NCI-H2171 (cell line): ENCODE measurements around the gene TTC3.

Experiments
- DNase-seq: peaks from one replicate; lab custom pipeline; 2025; lab: John Stamatoyannopoulos, UW

TTC3 gene

DNA sequence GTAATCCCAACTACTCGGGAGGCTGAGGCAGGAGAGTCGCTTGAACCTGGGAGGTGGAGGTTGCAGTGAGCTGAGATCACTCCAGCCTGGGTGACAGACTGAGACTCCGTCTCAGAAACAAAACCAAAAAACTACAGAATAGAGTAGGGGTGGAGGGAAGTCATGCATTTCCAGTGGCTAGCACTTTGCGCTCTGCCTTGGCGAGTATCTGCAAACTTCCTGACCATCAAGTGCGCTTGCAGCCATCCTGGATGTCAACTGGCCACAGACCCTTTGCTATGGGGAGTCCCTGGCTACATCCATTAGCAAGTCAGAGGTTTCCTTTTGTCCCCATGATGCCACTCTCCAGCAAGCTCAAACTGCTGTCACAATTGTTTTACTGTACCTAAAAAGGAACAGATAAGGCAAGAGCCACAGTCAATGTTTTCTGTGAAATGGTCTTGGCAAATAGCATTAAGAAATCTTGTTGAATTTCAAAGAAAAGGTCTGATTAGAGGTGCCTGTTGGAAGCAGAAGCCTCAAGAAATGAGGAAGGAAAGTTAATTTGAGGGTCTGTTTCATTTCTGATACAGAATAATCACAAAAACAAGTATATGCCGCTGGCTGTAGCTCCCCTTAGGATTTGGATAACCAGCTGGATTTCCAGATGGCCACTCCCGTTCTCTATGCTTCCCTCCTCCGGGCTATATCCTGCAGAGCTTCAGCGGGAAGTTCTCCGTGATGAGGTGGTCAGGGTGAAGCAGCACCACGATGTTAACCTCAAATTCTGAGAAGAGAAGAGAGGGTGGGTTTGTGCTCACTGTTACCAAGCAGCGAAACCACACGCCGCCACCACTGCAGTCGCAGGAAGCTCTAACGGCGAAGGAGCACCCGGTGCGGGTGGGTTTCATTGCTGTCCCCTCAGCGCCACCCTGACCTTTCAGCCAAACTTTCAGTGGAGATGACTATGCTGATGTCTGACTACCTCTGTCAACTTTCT, 152.1 kb downstream of the TTC3 start:
- DNase-seq, result no peak

- DNase-seq, result no peak
Measured at GRCh38 chr21:37226041-37226920, 153.2 kb downstream of the TTC3 start.

- DNase-seq, result no peak
Measured at GRCh38 chr21:37227071-37228002, 154.3 kb downstream of the TTC3 start.

DNA sequence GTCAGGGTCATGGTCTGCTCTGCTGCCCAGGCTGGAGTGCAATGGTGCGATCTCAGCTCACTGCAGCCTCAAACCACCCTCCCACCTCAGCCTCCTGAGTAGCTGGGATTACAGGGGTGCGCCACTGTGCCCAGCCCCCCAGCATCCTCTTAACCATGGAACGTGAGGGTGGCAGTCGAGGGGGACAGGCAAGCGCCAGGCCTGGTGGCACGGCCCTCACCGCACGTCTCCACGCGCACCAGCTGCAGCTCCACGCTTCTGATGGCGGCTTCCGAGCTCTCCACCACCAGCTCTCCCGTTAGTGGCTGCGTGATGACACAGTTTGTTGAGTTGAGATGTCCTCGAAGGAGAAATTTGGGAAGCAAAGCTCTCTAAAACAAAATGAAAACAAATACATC, 154.9 kb downstream of the TTC3 start:
- no peak for DNase-seq

DNA sequence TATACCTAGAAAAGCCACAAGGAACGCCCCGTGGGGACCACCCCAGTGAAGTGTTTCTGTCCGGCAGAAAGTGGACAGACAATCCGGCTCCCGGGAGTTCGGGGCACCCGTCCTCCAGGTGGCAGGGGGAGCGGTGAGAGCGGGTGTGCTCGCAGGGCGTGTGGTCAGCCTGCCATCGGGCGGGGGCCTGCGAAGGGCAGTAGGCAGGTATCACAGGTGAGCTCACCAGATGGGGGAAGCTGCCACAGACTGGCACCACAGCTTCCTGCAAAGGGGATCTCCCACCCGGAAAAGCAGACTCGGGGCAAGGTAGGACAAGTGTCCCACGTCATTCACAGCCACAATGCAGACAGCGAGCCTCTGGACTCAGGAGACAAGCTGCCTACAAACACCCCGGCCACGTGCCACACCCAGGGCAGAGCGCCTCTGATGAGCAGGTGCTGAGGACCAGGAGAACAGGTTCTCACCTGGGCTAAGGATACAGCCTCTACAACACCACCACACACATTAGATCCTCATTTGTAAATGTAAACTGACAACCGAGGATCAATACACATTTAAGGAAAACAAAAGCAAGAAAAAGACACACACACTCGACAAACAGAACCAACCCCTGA, 157.7 kb downstream of the TTC3 start:
- DNase-seq, result no peak

GRCh38 chr21:37231249-37231645, 158.2 kb downstream of the TTC3 start:
- no peak for DNase-seq

DNA sequence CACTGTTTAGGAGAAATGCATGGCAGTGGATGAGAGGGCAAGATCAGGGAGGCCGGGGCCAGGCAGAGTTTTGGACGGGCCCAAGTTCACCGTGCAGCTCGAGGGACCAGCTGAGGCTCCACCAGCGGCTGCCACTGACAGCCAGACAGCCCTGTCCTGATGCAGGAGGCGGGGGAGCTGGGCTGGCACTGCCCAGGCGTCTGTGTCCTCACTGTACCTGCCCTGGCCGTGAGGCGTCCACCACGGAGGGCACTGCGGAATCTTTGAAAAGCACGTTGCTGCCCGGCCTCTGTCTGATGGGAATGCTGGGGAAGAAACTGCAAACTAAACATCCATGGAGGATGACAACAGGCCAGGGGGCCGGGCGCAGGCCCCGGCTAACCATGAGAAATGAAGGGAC, 158.6 kb downstream of the TTC3 start:
- DNase-seq, result no peak

- no peak for DNase-seq
Measured at GRCh38 chr21:37232274-37233018, 159.4 kb downstream of the TTC3 start.

DNA sequence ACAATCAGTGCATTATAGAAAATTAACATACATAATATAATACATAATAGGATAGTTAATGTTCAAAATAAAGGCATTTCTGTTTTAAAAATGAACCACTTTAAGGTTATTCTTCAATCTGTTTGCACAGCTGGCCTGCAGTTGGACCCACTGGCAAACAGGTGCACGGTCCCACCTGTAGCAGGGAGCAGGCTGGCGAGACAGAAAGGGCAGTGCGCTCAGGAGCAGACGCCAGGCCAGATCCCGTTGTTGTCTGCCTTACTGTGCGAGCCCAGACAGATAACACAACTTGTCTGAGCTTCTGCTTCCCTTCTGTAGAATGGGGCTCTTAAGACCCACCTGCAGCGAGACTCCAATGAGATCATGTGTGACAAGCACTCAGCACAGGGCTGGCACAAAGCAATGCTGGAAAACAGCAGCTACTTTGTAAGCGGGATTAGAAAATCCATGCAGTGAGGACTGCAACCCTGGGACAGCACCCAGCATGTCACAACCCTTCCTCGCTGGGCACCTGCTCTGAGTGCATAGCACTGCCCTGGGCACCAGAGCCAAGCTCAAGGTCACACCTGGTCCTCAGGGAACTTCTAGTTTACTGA, 160.6 kb downstream of the TTC3 start:
- no peak for DNase-seq

DNA sequence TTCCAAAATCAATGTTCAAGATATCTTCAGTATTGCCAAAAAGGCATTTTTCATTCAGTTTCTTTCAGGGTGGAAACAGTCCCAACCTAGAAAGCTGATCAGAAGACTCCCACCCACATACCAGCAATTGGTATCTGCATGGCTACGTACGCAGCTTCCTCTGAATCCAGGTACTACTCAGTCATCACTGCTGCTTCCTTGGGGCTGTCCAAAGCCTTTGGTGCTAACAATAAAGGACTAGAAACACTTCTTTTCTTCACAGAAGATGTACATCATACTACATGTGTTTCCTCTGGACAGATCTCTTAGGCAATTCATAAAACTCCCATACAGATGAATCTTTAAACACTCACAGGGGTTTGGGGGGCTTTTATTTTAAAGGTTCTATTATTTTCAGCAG, 164.3 kb downstream of the TTC3 start:
- DNase-seq, result no peak

DNA sequence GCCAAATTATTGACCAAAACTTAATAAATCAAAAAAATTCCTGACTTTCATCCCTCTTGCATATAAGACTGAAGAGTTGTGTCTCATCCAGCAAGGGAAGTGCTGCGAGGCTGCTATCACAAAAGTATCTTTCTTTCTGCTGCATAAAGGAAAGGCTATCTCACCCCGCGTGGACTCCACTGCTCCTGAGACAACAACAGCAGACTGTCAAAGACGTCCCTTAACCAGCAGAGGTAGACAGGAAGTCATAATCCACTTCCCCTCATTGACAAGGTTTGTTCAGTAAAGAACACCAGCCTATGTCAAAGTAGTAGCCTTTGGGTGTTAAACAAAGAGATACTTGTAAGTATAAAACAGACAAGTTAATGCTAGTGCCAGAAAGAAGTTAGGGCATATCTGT, 164.7 kb downstream of the TTC3 start:
- DNase-seq, result no peak

- DNase-seq, result no peak
Measured at GRCh38 chr21:37240978-37241377, 167.9 kb downstream of the TTC3 start.

GRCh38 chr21:37241426-37241825, 168.4 kb downstream of the TTC3 start:
- no peak for DNase-seq

DNA sequence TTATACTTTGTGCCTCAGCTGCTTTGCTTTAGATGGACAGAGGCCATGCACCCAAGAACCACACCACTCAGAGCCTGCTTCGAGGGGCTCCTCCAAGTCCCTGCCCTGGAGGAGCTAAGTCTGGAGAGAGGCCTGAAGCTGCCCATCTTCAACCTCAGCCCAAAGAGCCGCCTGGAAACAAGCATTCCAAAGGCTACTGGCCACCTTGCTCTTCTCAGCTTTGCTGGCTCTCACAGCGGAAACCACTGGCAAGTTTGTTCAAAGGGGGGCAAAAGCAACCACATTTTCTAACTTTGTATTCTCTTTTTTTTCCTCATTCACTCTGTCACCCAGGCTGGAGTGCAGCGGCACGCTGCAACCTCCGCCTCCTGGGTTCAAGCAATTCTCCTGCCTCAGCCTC, 170.9 kb downstream of the TTC3 start:
- DNase-seq, result no peak

GRCh38 chr21:37244501-37245095, 171.5 kb downstream of the TTC3 start:
- no peak for DNase-seq

DNA sequence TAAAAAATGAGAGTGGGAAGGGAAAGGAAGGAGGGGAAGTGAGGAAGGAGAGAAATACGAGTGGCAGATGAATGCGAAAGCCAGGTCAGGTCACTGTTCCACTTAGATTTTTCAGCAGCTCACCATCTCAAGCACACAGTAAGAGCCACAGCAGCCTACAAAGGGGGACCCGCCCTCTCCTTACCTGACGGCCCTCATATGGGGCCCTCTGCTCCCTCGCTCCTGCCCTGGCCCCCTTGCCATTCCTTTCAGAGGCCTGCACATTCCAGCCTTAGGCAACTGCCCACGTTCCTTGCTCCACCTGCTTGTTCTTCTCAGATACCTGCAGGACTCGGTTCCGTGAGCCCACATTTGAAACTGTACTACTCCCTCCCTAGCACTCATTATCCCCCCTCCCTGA, 172.1 kb downstream of the TTC3 start:
- no peak for DNase-seq

GRCh38 chr21:37248298-37248697, 175.2 kb downstream of the TTC3 start:
- no peak for DNase-seq

DNA sequence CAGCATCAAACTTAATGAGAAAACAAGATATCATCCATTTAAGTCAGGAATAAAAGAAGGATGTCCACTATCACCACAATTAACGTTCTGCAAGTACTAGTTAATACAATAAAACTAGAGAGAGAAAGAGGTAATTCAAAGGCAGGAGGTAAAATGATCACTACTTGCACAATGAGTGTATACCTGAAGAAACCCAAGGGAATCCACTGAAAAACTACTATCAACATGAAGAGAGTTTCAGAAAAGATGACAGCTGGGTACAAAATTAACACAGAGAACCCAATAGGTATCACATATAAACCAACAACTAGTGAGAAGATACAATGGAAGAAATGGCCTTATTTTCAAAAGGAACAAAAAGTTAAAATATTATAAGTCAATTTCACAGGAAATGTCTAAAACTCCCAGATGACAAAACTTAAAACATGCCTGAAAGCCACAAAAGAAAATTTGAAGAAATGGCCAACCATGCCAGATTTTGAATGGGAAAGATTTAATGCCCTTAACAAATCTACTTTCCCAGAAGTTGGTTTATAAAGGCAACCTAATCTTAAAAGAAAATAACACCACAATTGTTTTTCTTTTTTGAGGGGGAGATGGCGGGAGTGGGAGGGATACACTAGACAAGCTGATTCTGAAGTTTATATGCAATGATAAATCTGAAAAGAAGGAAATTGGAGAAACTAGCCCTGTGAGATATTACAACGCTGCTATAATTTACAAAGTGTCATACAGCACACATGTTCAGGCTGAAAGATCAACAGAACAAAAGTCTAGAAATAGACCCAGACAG, 176.3 kb downstream of the TTC3 start:
- no peak for DNase-seq

DNA sequence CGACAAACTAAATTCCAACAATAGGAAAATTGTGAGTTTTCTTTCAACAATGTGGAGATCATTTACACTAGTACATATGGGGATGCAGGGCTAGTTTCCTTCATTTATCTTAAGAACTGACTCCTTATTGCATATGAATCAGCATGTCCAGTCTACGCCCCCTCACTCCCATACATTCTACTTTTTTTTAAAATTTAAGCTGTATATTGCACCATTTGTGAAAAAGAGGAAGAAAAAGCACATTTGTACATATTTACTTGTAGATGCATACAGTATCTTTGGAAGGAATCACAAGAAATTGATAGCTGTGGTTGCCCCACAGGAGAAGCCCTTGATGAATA, 178.2 kb downstream of the TTC3 start:
- no peak for DNase-seq
